Astrocyte (in vitro differentiated cells and primary cell): ENCODE measurements around the gene CELF2.

ENCODE experiments used
- EZH2 ChIP-seq: IDR thresholded peaks from 2 replicates; pipeline ENCODE4 v1.6.1; 2012; ENCODE audit warnings: mild to moderate bottlenecking, low read length, inconsistent platforms; ENCODE audit not compliant: insufficient read depth
- TF ChIP-seq, protein P1 (sequence below): IDR thresholded peaks from 2 replicates; pipeline ENCODE4 v1.5.1; 2011; ENCODE audit warnings: low read depth, mild to moderate bottlenecking, inconsistent platforms, low read length, moderate library complexity; ENCODE audit not compliant: insufficient read depth

DNA sequence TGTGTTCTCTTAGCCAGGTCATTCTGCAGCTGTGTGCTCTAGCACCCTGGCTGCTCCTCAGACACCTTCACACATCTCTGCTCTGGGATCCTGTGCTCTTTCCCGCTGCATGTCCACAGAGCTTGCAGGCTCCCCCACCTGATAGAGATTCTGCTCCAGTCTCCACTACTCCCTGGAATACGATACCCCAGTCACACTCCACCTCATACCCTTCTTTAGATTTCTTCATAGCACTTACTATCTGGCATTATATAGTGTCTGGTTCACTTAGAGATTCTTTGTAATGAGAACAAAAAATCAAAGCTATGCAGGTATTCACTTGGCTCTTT, 88.0 kb downstream of the CELF2 start:
- TF ChIP-seq, protein P1, sequence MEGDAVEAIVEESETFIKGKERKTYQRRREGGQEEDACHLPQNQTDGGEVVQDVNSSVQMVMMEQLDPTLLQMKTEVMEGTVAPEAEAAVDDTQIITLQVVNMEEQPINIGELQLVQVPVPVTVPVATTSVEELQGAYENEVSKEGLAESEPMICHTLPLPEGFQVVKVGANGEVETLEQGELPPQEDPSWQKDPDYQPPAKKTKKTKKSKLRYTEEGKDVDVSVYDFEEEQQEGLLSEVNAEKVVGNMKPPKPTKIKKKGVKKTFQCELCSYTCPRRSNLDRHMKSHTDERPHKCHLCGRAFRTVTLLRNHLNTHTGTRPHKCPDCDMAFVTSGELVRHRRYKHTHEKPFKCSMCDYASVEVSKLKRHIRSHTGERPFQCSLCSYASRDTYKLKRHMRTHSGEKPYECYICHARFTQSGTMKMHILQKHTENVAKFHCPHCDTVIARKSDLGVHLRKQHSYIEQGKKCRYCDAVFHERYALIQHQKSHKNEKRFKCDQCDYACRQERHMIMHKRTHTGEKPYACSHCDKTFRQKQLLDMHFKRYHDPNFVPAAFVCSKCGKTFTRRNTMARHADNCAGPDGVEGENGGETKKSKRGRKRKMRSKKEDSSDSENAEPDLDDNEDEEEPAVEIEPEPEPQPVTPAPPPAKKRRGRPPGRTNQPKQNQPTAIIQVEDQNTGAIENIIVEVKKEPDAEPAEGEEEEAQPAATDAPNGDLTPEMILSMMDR: no peak
- TF ChIP-seq EZH2: no peak
